SK-N-MC (cell line): ENCODE measurements around the gene DYNLL2.
"Not testable (repeated sequence)": the region's sequence is repeated elsewhere in the genome, so short reads cannot be mapped to it uniquely, and the experiment has no call there.

Experiments
- EZH2 ChIP-seq: fragments of 200-600 bp; sonication (generic); IDR thresholded peaks from one replicate; pipeline ENCODE4 v1.6.1; 2017; ENCODE audit warnings: antibody characterized with exemption
- POLR2AphosphoS5 ChIP-seq: IDR thresholded peaks from 2 replicates; pipeline ENCODE4 v1.6.1; 2012; ENCODE audit warnings: mild to moderate bottlenecking, low read depth, low read length, borderline replicate concordance

DNA sequence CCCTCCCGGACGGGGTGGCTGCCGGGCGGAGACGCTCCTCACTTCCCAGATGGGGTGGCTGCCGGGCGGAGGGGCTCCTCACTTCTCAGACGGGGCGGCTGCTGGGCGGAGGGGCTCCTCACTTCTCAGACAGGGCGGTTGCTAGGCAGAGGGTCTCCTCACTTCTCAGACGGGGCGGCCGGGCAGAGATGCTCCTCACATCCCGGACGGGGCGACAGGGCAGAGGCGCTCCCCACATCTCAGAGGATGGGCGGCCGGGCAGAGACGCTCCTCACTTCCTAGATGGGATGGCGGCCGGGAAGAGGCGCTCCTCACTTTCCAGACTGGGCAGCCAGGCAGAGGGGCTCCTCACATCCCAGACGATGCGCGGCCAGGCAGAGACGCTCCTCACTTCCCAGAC is 8.8 kb upstream of the DYNLL2 start:
- not testable (repeated sequence) for TF ChIP-seq EZH2, POLR2AphosphoS5
